SK-N-SH treated with all-trans-retinoic acid at 6 μM for 48 hours (cell line): ENCODE results near the gene PRKAR1B.

ENCODE experiments used
- ARNTL ChIP-seq: fragments of 450-650 bp; formaldehyde crosslinking; IDR thresholded peaks from 2 replicates; pipeline ENCODE4 v1.5.0; 2020; ENCODE audit warnings: low read depth, mild to moderate bottlenecking, moderate library complexity, borderline replicate concordance
- BACH2 ChIP-seq: fragments of 250-450 bp; sonication (Bioruptor Pico); IDR thresholded peaks from 2 replicates; pipeline ENCODE4 v1.9.0; 2021; ENCODE audit warnings: mild to moderate bottlenecking, borderline replicate concordance
- ISL1 ChIP-seq: fragments of 250-450 bp; sonication (Bioruptor Pico); IDR thresholded peaks from 2 replicates; pipeline ENCODE4 v2.1.2; 2022; ENCODE audit warnings: mild to moderate bottlenecking, moderate library complexity
- SNAI2 ChIP-seq: fragments of 250-450 bp; sonication (Bioruptor Pico); IDR thresholded peaks from 2 replicates; pipeline ENCODE4 v1.5.0; 2020; ENCODE audit warnings: mild to moderate bottlenecking, moderate library complexity
- TCF4 ChIP-seq: fragments of 250-450 bp; sonication (Bioruptor Pico); IDR thresholded peaks from 2 replicates; pipeline ENCODE4 v1.8.0; 2021; ENCODE audit warnings: mild to moderate bottlenecking, moderate library complexity, borderline replicate concordance
- ZFP3 ChIP-seq: fragments of 250-450 bp; sonication (Bioruptor Pico); IDR thresholded peaks from 2 replicates; pipeline ENCODE4 v1.5.0; 2020; ENCODE audit warnings: mild to moderate bottlenecking, moderate library complexity
- TF ChIP-seq, protein P1 (sequence below): fragments of 250-450 bp; sonication (Bioruptor Pico); IDR thresholded peaks from 2 replicates; pipeline ENCODE4 v1.8.0; 2021; ENCODE audit warnings: low read depth, mild to moderate bottlenecking, moderate library complexity, borderline replicate concordance
- TF ChIP-seq, protein P2 (sequence below): fragments of 250-450 bp; sonication (Bioruptor Pico); IDR thresholded peaks from 2 replicates; pipeline ENCODE4 v1.8.0; 2020; ENCODE audit warnings: mild to moderate bottlenecking, moderate library complexity, borderline replicate concordance
- TF ChIP-seq, protein P3 (sequence below): fragments of 250-450 bp; sonication (Bioruptor Pico); IDR thresholded peaks from 2 replicates; pipeline ENCODE4 v1.5.1; 2020; ENCODE audit warnings: low read depth, mild to moderate bottlenecking, moderate library complexity
- TF ChIP-seq, protein P4 (sequence below): fragments of 250-450 bp; sonication (Bioruptor Pico); IDR thresholded peaks from 2 replicates; pipeline ENCODE4 v1.5.0; 2020; ENCODE audit warnings: mild to moderate bottlenecking, moderate library complexity

DNA sequence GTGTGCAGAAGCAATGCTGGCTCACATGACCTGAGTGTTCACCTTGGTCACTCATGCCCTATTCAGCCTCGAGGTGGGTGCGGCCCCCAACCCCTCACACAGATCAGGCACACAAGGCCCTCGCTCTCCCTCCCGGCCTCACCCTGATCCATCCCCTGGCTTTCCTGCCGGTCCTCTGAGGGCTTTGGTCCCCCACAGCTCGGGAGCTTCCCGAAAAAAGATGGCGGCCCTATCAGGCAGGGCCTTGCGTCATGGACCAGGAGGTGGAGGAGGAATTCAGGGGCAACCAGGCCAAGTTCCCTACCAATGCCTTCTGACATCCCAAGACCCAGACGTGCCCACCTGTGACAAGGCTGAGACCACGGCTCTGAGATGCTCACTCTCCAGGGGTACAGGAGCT is 44.3 kb downstream of the PRKAR1B start:
- TF ChIP-seq SNAI2 (CRISPR knock-in tag) (no peak), BACH2 (CRISPR knock-in tag) (no peak), ISL1 (CRISPR knock-in tag) (no peak), ARNTL (CRISPR knock-in tag) (no peak), ZFP3 (CRISPR knock-in tag) (no peak), TCF4 (CRISPR knock-in tag) (no peak)
- TF ChIP-seq, protein P1, sequence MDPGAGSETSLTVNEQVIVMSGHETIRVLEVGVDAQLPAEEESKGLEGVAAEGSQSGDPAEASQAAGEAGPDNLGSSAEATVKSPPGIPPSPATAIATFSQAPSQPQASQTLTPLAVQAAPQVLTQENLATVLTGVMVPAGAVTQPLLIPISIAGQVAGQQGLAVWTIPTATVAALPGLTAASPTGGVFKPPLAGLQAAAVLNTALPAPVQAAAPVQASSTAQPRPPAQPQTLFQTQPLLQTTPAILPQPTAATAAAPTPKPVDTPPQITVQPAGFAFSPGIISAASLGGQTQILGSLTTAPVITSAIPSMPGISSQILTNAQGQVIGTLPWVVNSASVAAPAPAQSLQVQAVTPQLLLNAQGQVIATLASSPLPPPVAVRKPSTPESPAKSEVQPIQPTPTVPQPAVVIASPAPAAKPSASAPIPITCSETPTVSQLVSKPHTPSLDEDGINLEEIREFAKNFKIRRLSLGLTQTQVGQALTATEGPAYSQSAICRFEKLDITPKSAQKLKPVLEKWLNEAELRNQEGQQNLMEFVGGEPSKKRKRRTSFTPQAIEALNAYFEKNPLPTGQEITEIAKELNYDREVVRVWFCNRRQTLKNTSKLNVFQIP (CRISPR knock-in tag), result no peak
- TF ChIP-seq, protein P2, sequence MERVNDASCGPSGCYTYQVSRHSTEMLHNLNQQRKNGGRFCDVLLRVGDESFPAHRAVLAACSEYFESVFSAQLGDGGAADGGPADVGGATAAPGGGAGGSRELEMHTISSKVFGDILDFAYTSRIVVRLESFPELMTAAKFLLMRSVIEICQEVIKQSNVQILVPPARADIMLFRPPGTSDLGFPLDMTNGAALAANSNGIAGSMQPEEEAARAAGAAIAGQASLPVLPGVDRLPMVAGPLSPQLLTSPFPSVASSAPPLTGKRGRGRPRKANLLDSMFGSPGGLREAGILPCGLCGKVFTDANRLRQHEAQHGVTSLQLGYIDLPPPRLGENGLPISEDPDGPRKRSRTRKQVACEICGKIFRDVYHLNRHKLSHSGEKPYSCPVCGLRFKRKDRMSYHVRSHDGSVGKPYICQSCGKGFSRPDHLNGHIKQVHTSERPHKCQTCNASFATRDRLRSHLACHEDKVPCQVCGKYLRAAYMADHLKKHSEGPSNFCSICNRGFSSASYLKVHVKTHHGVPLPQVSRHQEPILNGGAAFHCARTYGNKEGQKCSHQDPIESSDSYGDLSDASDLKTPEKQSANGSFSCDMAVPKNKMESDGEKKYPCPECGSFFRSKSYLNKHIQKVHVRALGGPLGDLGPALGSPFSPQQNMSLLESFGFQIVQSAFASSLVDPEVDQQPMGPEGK (CRISPR knock-in tag), result no peak
- TF ChIP-seq, protein P3, sequence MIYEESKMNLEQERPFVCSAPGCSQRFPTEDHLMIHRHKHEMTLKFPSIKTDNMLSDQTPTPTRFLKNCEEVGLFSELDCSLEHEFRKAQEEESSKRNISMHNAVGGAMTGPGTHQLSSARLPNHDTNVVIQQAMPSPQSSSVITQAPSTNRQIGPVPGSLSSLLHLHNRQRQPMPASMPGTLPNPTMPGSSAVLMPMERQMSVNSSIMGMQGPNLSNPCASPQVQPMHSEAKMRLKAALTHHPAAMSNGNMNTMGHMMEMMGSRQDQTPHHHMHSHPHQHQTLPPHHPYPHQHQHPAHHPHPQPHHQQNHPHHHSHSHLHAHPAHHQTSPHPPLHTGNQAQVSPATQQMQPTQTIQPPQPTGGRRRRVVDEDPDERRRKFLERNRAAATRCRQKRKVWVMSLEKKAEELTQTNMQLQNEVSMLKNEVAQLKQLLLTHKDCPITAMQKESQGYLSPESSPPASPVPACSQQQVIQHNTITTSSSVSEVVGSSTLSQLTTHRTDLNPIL (CRISPR knock-in tag), result no peak
- TF ChIP-seq, protein P4, sequence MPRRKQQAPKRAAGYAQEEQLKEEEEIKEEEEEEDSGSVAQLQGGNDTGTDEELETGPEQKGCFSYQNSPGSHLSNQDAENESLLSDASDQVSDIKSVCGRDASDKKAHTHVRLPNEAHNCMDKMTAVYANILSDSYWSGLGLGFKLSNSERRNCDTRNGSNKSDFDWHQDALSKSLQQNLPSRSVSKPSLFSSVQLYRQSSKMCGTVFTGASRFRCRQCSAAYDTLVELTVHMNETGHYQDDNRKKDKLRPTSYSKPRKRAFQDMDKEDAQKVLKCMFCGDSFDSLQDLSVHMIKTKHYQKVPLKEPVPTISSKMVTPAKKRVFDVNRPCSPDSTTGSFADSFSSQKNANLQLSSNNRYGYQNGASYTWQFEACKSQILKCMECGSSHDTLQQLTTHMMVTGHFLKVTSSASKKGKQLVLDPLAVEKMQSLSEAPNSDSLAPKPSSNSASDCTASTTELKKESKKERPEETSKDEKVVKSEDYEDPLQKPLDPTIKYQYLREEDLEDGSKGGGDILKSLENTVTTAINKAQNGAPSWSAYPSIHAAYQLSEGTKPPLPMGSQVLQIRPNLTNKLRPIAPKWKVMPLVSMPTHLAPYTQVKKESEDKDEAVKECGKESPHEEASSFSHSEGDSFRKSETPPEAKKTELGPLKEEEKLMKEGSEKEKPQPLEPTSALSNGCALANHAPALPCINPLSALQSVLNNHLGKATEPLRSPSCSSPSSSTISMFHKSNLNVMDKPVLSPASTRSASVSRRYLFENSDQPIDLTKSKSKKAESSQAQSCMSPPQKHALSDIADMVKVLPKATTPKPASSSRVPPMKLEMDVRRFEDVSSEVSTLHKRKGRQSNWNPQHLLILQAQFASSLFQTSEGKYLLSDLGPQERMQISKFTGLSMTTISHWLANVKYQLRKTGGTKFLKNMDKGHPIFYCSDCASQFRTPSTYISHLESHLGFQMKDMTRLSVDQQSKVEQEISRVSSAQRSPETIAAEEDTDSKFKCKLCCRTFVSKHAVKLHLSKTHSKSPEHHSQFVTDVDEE (CRISPR knock-in tag), result no peak
